NOMO-1 (cell line): ENCODE data around the gene CALHM2.

Source experiments
- DNase-seq, 2 experiments: peaks; one replicate each; lab custom pipeline; 2025; ENCODE audit not compliant: unreplicated experiment in 2 of 2; lab: John Stamatoyannopoulos, UW

CALHM2 gene

GRCh38 chr10:103451091-103451813 is 918 bp downstream of the CALHM2 start:
- peak in 1 of 2 experiments; percentile 17 for DNase-seq

- no peak for DNase-seq
Measured at GRCh38 chr10:103450201-103450695, 1.9 kb downstream of the CALHM2 start.

- no peak for DNase-seq
Measured at GRCh38 chr10:103449208-103450144, 2.7 kb downstream of the CALHM2 start.

- DNase-seq, result no peak
Measured at GRCh38 chr10:103448746-103449145, 3.4 kb downstream of the CALHM2 start.

- DNase-seq, result no peak
Measured at GRCh38 chr10:103447187-103447586, 5.0 kb downstream of the CALHM2 start.

- DNase-seq, result no peak
Measured at GRCh38 chr10:103445767-103446567, 6.2 kb downstream of the CALHM2 start.

- DNase-seq, result no peak
Measured at GRCh38 chr10:103445366-103445765, 6.8 kb downstream of the CALHM2 start.

GRCh38 chr10:103444478-103444877 is 7.7 kb downstream of the CALHM2 start:
- DNase-seq, result no peak

- no peak for DNase-seq
Measured at GRCh38 chr10:103443475-103444185, 8.5 kb downstream of the CALHM2 start.

- no peak for DNase-seq
Measured at GRCh38 chr10:103442031-103442461, 10.1 kb downstream of the CALHM2 start.

GRCh38 chr10:103441611-103442010 is 10.6 kb downstream of the CALHM2 start:
- DNase-seq, result no peak

- no peak for DNase-seq
Measured at GRCh38 chr10:103441206-103441605, 11.0 kb downstream of the CALHM2 start.

GRCh38 chr10:103440416-103440815 is 11.8 kb downstream of the CALHM2 start:
- DNase-seq, result no peak

- no peak for DNase-seq
Measured at GRCh38 chr10:103439776-103440175, 12.4 kb downstream of the CALHM2 start.

- DNase-seq, result no peak
Measured at GRCh38 chr10:103433858-103434257, 18.3 kb downstream of the CALHM2 start.

GRCh38 chr10:103431902-103432301 is 20.3 kb downstream of the CALHM2 start:
- DNase-seq, result no peak

- no peak for DNase-seq
Measured at GRCh38 chr10:103429647-103430046, 22.5 kb downstream of the CALHM2 start.

GRCh38 chr10:103428989-103429643 is 23.1 kb downstream of the CALHM2 start:
- no peak for DNase-seq

GRCh38 chr10:103427866-103428265 is 24.3 kb downstream of the CALHM2 start:
- no peak for DNase-seq

- DNase-seq, result no peak
Measured at GRCh38 chr10:103423748-103424147, 28.4 kb downstream of the CALHM2 start.
